CD14-positive monocyte (primary cell): ENCODE data around the gene KRTAP13-1. TPM values are rescaled to one million over a fixed set of nuclear protein-coding genes. Genes with fewer than 3 reads are reported as not detected.

Source experiments
- DNase-seq, 3 donors: peaks; one replicate each; pipeline ENCODE4 v3.0.0-alpha.2; 2011 to 2022
- H2AFZ ChIP-seq: 2 replicates; pipeline ENCODE4 v1.6.0; 2012; ENCODE audit warnings: mild to moderate bottlenecking, low read depth, low read length, inconsistent platforms; ENCODE audit not compliant: insufficient read depth, poor library complexity, severe bottlenecking
- H3K27ac ChIP-seq, 2 donors: 1 replicate in 1 of 2; 2 replicates in 1 of 2; pipeline ENCODE4 v1.5.1; 2012 to 2013; ENCODE audit warnings: low read length in 2 of 2, control low read depth in 1 of 2, inconsistent platforms in 1 of 2, low read depth in 1 of 2, mild to moderate bottlenecking in 1 of 2
- H3K27me3 ChIP-seq, 2 donors: one replicate each; pipeline versions ENCODE4 v1.6.0 to v1.6.1; 2011 to 2013; ENCODE audit warnings: low read length in 2 of 2; ENCODE audit not compliant: control insufficient read depth in 2 of 2, insufficient read depth in 2 of 2
- H3K36me3 ChIP-seq, 2 donors: replicated peaks in 1 of 2; 1 replicate in 1 of 2; 2 replicates in 1 of 2; pipeline versions ENCODE4 v1.5.1 to v1.6.1; 2012 to 2013; ENCODE audit warnings: low read length in 2 of 2, control low read depth in 1 of 2, inconsistent platforms in 1 of 2, mild to moderate bottlenecking in 1 of 2; ENCODE audit not compliant: insufficient read depth in 2 of 2, control insufficient read depth in 1 of 2
- H3K4me1 ChIP-seq, 2 donors: 1 replicate in 1 of 2; 2 replicates in 1 of 2; pipeline versions ENCODE4 v1.5.1 to v1.6.1; 2012 to 2013; ENCODE audit warnings: low read length in 2 of 2, control low read depth in 1 of 2, inconsistent platforms in 1 of 2, mild to moderate bottlenecking in 1 of 2, moderate library complexity in 1 of 2; ENCODE audit not compliant: insufficient read depth in 2 of 2, control insufficient read depth in 1 of 2
- H3K4me2 ChIP-seq: replicated peaks from 2 replicates; pipeline ENCODE3; 2012; ENCODE audit warnings: low read length, moderate library complexity, mild to moderate bottlenecking; ENCODE audit not compliant: poor library complexity, severe bottlenecking; ENCODE audit errors: extremely low read depth
- H3K4me3 ChIP-seq, 3 experiments: fragments of 200-600 bp in 1 of 3; sonication (generic) in 1 of 3; replicated peaks in 1 of 3; 1 replicate in 2 of 3; 2 replicates in 1 of 3; pipeline ENCODE4 v1.5.1; 2011 to 2013; ENCODE audit warnings: low read length in 3 of 3, mild to moderate bottlenecking in 3 of 3, control low read depth in 2 of 3, low read depth in 2 of 3, inconsistent platforms in 1 of 3, moderate library complexity in 1 of 3
- H3K79me2 ChIP-seq: 2 replicates; pipeline ENCODE4 v1.6.0; 2012; ENCODE audit warnings: mild to moderate bottlenecking, control low read depth, inconsistent platforms, low read length, moderate library complexity; ENCODE audit not compliant: insufficient read depth
- H3K9ac ChIP-seq: 2 replicates; pipeline ENCODE4 v1.6.0; 2017; ENCODE audit warnings: low read length, mild to moderate bottlenecking; ENCODE audit not compliant: insufficient read depth, poor library complexity, severe bottlenecking
- H3K9me3 ChIP-seq, 2 donors: replicated peaks in 1 of 2; 1 replicate in 1 of 2; 2 replicates in 1 of 2; pipeline versions ENCODE4 v1.5.1 to v1.6.1; 2012 to 2013; ENCODE audit warnings: low read length in 2 of 2, control low read depth in 1 of 2; ENCODE audit not compliant: control insufficient read depth in 1 of 2, insufficient read depth in 1 of 2
- H4K20me1 ChIP-seq: 2 replicates; pipeline ENCODE4 v1.6.0; 2012; ENCODE audit warnings: mild to moderate bottlenecking, low read length, control low read depth, moderate library complexity; ENCODE audit not compliant: insufficient read depth
- H3K27ac Mint-ChIP-seq, 7 donors: one replicate each; pipeline ENCODE4 v1.8.0; 2020; ENCODE audit warnings: mild to moderate bottlenecking in 7 of 7, mixed read lengths in 7 of 7, moderate library complexity in 6 of 7, inconsistent platforms in 2 of 7
- H3K27me3 Mint-ChIP-seq, 3 donors: one replicate each; pipeline ENCODE4 v1.8.0; 2021 to 2022; ENCODE audit warnings: low read depth in 3 of 3, mild to moderate bottlenecking in 3 of 3, mixed read lengths in 3 of 3, moderate library complexity in 3 of 3, inconsistent platforms in 1 of 3
- H3K36me3 Mint-ChIP-seq, 2 donors: one replicate each; pipeline ENCODE4 v1.8.0; 2020; ENCODE audit warnings: mixed read lengths in 2 of 2, inconsistent platforms in 1 of 2, mild to moderate bottlenecking in 1 of 2
- H3K4me1 Mint-ChIP-seq: one replicate; pipeline ENCODE4 v1.8.0; 2020; ENCODE audit warnings: mild to moderate bottlenecking, mixed read lengths
- H3K4me3 Mint-ChIP-seq, 2 donors: one replicate each; pipeline ENCODE4 v1.8.0; 2020; ENCODE audit warnings: mild to moderate bottlenecking in 2 of 2, mixed read lengths in 2 of 2, moderate library complexity in 1 of 2
- H3K9me3 Mint-ChIP-seq, 7 donors: one replicate each; pipeline ENCODE4 v1.8.0; 2020 to 2022; ENCODE audit warnings: mixed read lengths in 7 of 7, mild to moderate bottlenecking in 6 of 7, moderate library complexity in 6 of 7, inconsistent platforms in 2 of 7
- CTCF ChIP-seq: fragments of 200-600 bp; IDR thresholded peaks from one replicate; pipeline ENCODE4 v1.8.0; 2022; ENCODE audit warnings: antibody characterized with exemption, mild to moderate bottlenecking
- WGBS: methylation state at CpG from one replicate; pipeline ENCODE4 v1.1.5; 2013; ENCODE audit warnings: missing lambda C conversion rate; ENCODE audit not compliant: insufficient coverage; 5-methylcytosine and 5-hydroxymethylcytosine counted together
- intact Hi-C, 2 donors: fragments of 100-400 bp; cut with micrococcal nuclease; formaldehyde crosslinking; loops; one replicate each; pipeline versions ENCODE4 v1.15.0 to v1.15.1; 2023
- polyA plus RNA-seq, 3 donors: library from polyadenylated mRNA; depleted of rRNA in 1 of 3; unstranded in 2 of 3; stranded (reverse) in 1 of 3; fragments of 300-500 nt in 2 of 3; fragments of >200 nt in 1 of 3; fragmentation: Illumina TruSeq in 2 of 3; gene quantifications; 1 replicate in 2 of 3; 2 replicates in 1 of 3; pipeline ENCODE4 v1.2.3, GENCODE V29; 2012 to 2021

The KRTAP13-1 gene
- polyA plus RNA-seq, 3 donors: not detected

- H3K27ac ChIP-seq: no peak overlapping the region
- H3K4me1 ChIP-seq: no peaks in the 10 kb centered on the region
- H4K20me1 ChIP-seq: no peaks in the 10 kb centered on the region
- no peaks in the 10 kb centered on the region for H3K79me2 ChIP-seq
- no peak overlapping the region for H3K27ac Mint-ChIP-seq
- DNase-seq: no peak
- H3K36me3 ChIP-seq: no peaks in the 10 kb centered on the region
- no peaks in the 10 kb centered on the region for H3K36me3 Mint-ChIP-seq
- peaks cover 0 to 3% (median 3%) of the 10 kb centered on the region in 3 donors for H3K27me3 Mint-ChIP-seq
- H3K27me3 ChIP-seq: no peaks in the 10 kb centered on the region
- no peak overlapping the region for H3K9ac ChIP-seq
- H2AFZ ChIP-seq: no peak overlapping the region
- no peak for TF ChIP-seq CTCF
- H3K4me3 Mint-ChIP-seq: no peak overlapping the region
- H3K9me3 Mint-ChIP-seq: peaks cover 2 to 14% (median 9%) of the 10 kb centered on the region in 7 donors
- H3K4me2 ChIP-seq: no peak overlapping the region
- H3K4me3 ChIP-seq: no peak overlapping the region
- no CpG with 5 or more reads among the region's 3 CpGs for WGBS
- no peaks in the 10 kb centered on the region for H3K4me1 Mint-ChIP-seq
- intact Hi-C loops: loop anchor here in 1 of 2 donors (10.0 kb wide), 1 partner anchor 735 kb away; no protein-coding TSS in a partner anchor
- no peaks in the 10 kb centered on the region for H3K9me3 ChIP-seq
These were observed 46.3 kb upstream of the KRTAP13-1 start for GRCh38 chr21:30349572-30349971.

- peaks cover under 1 to 3% (median 1%) of the 10 kb centered on the region in 3 donors for H3K27me3 Mint-ChIP-seq
- Histone ChIP-seq H3K4me3 (no peak overlapping the region), H4K20me1 (no peaks in the 10 kb centered on the region), H2AFZ (no peak overlapping the region), H3K27me3 (no peaks in the 10 kb centered on the region), H3K36me3 (no peaks in the 10 kb centered on the region), H3K4me2 (no peak overlapping the region), H3K79me2 (no peaks in the 10 kb centered on the region), H3K27ac (no peak overlapping the region), H3K4me1 (no peaks in the 10 kb centered on the region), H3K9me3 (no peaks in the 10 kb centered on the region), H3K9ac (no peak overlapping the region)
- H3K4me3 Mint-ChIP-seq: no peak overlapping the region
- no peak for DNase-seq
- H3K4me1 Mint-ChIP-seq: no peaks in the 10 kb centered on the region
- no peaks in the 10 kb centered on the region for H3K36me3 Mint-ChIP-seq
- no CpG with 5 or more reads among the region's 1 CpG for WGBS
- no peak overlapping the region for H3K27ac Mint-ChIP-seq
- TF ChIP-seq CTCF: no peak
- H3K9me3 Mint-ChIP-seq: peaks cover 0 to 6% (median 4%) of the 10 kb centered on the region in 7 donors
- intact Hi-C loops: no loop called here
These were observed 44.3 kb upstream of the KRTAP13-1 start for GRCh38 chr21:30351534-30351933.
